Stomach (tissue), 4 donors: ENCODE measurements around the gene FAM107B.

ENCODE experiments used
- EP300 ChIP-seq: sonication (generic); formaldehyde crosslinking; IDR thresholded peaks from one replicate; pipeline ENCODE4 v1.6.1; 2017; ENCODE audit warnings: antibody characterized with exemption
- POLR2AphosphoS5 ChIP-seq, 3 donors: sonication (generic); formaldehyde crosslinking; IDR thresholded peaks; one replicate each; pipeline ENCODE4 v1.6.1; 2016; ENCODE audit warnings: antibody characterized with exemption in 3 of 3
- TF ChIP-seq, protein P1 (sequence below), 7 experiments: fragments of 450-650 bp in 4 of 7; fragments of 200-600 bp in 3 of 7; sonication (generic) in 3 of 7; IDR thresholded peaks; one replicate each; pipeline ENCODE4 v1.5.1; 2016 to 2019; ENCODE audit warnings: antibody characterized with exemption in 7 of 7, control low read depth in 2 of 7, mild to moderate bottlenecking in 1 of 7

DNA sequence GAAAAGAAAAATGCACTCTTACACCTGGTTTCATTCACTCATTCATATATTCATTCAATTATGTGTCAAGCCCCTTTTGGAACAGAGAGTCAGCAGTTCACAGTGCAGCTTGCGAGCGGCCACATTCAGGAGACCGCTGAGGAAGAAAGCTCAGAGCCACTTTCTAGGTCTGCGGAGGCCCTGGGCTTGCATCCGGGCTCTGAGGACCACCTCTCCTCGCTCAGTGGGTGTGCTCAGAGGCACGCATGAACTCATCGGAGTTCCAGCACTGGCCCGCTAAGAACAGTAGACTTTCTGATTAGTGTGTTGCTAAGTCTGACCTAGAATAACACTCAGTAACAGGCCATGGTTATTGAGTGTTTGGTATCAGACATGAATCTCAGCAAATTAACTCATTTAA is 1.8 kb upstream of the FAM107B start:
- TF ChIP-seq, protein P1, sequence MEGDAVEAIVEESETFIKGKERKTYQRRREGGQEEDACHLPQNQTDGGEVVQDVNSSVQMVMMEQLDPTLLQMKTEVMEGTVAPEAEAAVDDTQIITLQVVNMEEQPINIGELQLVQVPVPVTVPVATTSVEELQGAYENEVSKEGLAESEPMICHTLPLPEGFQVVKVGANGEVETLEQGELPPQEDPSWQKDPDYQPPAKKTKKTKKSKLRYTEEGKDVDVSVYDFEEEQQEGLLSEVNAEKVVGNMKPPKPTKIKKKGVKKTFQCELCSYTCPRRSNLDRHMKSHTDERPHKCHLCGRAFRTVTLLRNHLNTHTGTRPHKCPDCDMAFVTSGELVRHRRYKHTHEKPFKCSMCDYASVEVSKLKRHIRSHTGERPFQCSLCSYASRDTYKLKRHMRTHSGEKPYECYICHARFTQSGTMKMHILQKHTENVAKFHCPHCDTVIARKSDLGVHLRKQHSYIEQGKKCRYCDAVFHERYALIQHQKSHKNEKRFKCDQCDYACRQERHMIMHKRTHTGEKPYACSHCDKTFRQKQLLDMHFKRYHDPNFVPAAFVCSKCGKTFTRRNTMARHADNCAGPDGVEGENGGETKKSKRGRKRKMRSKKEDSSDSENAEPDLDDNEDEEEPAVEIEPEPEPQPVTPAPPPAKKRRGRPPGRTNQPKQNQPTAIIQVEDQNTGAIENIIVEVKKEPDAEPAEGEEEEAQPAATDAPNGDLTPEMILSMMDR (IDR thresholded peaks at IDR 0.05), result no peak
- TF ChIP-seq POLR2AphosphoS5 (IDR thresholded peaks at IDR 0.05), result no peak
- TF ChIP-seq EP300, result no peak
